GM12892 (cell line): ENCODE measurements around the gene PHTF1.

Experiments used
- POLR2A ChIP-seq: IDR thresholded peaks from 2 replicates; pipeline ENCODE4 v1.6.1; 2011; ENCODE audit warnings: low read depth, low read length, control low read depth
- TAF1 ChIP-seq: IDR thresholded peaks from 2 replicates; pipeline ENCODE4 v1.6.1; 2011; ENCODE audit warnings: low read depth, mild to moderate bottlenecking, control low read depth, low read length, borderline replicate concordance

DNA sequence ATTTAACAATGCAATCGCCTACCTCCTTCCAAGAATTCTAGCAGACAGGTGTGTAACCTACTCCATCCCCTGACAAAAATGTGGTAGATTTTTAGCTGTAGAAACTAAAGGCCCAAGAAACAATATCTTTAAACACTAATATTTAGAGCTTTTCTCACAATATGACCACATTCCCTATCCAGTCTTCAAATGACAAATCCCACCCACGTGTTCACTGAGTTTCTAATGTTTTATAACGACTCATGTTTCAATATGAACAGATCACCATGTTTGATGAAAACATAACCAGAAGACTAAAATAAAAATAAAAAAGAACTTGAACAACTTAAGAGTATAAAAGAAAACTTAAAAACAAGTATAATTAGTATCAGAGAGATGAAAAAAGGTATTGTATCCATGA is 28.4 kb upstream of the PHTF1 start:
- TF ChIP-seq POLR2A (no peak), TAF1 (no peak)
